Mammary epithelial cell (primary cell): ENCODE results near the gene UBFD1.

Experiments used
- EZH2 ChIP-seq: IDR thresholded peaks from 2 replicates; pipeline ENCODE4 v1.6.1; 2012; ENCODE audit warnings: low read length, inconsistent platforms, borderline replicate concordance
- TF ChIP-seq, protein P1 (sequence below), 2 donors: IDR thresholded peaks in 1 of 2; conservative IDR thresholded peaks in 1 of 2; 2 replicates each; pipeline ENCODE4 v1.5.1; 2011 to 2012; ENCODE audit warnings: inconsistent platforms in 2 of 2, low read length in 2 of 2, mild to moderate bottlenecking in 2 of 2, control low read depth in 1 of 2, low read depth in 1 of 2; ENCODE audit not compliant: insufficient read depth in 1 of 2; ENCODE audit errors: extremely low read depth in 1 of 2

DNA sequence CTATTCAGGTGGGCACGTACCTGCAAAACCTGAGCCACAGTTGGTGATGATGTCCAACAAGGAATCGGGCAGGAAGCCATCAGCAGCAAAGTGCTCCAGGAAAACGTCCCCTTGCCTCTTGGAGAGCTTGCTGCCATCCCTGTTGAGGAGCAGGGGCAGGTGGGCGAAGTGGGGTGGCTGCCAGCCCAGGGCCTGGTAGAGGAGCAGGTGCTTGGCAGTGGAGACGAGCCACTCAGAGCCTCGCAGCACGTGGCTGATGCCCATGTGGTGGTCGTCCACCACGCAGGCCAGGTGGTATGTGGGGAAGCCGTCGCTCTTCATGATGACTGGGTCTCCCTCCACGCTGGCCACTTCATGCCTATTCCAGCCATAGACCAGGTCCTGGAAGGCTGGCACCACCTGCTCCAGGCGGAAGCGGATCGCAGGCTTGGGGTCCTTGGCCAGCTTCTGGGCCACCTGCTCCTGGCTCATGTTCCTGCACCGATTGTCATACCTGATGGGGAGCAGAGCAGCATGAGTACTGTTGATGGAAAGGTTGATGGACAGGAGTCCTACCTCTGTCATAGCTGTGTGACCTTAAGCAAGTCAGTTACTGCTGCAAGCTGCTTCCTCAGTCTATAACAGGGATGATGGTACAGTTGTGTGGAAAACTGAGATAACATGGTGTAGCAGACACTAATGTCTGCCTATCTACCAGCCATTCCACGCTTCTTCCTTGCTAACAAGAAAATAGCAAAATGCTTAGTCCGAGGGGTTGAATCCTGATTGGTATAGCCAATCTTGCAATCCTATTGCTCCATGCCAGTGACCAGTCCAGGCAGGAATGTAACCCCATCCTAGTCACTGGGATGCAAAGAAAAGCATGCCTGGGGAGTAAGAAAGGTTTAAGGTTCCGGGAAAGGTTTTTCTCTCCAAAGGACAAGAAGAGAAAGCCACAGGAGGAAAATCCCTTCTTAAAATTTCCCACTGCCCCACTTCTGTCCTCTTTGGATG, 22.4 kb upstream of the UBFD1 start:
- TF ChIP-seq, protein P1, sequence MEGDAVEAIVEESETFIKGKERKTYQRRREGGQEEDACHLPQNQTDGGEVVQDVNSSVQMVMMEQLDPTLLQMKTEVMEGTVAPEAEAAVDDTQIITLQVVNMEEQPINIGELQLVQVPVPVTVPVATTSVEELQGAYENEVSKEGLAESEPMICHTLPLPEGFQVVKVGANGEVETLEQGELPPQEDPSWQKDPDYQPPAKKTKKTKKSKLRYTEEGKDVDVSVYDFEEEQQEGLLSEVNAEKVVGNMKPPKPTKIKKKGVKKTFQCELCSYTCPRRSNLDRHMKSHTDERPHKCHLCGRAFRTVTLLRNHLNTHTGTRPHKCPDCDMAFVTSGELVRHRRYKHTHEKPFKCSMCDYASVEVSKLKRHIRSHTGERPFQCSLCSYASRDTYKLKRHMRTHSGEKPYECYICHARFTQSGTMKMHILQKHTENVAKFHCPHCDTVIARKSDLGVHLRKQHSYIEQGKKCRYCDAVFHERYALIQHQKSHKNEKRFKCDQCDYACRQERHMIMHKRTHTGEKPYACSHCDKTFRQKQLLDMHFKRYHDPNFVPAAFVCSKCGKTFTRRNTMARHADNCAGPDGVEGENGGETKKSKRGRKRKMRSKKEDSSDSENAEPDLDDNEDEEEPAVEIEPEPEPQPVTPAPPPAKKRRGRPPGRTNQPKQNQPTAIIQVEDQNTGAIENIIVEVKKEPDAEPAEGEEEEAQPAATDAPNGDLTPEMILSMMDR (conservative IDR thresholded peaks at IDR 0.05 in 1 of 2, IDR thresholded peaks at IDR 0.05 in 1 of 2; ENCODE audit: extremely low read depth in 1 of 2, insufficient read depth in 1 of 2, low read depth in 1 of 2, low read length in 2 of 2) = no peak
- no peak for TF ChIP-seq EZH2
